Mucosa of descending colon (tissue), 3 donors: ENCODE results near the gene OR11G2. TPM values are rescaled to one million over a fixed set of nuclear protein-coding genes. Genes with fewer than 3 reads are reported as not detected.
"Not testable (repeated sequence)": the region's sequence is repeated elsewhere in the genome, so short reads cannot be mapped to it uniquely, and the experiment has no call there.

Experiments
- ATAC-seq: fragments of 200-7000 bp; cut with Tn5 transposase; one replicate; pipeline ENCODE4 v1.9.1; 2020; ENCODE audit warnings: mild to moderate bottlenecking, moderate library complexity
- DNase-seq, 3 donors: peaks; one replicate each; pipeline ENCODE4 v3.0.0-alpha.2; 2020
- H3K36me3 ChIP-seq: fragments of 200-600 bp; one replicate; pipeline ENCODE4 v1.8.0; 2021; ENCODE audit warnings: low read depth, mild to moderate bottlenecking
- H3K4me1 ChIP-seq: fragments of 200-600 bp; one replicate; pipeline ENCODE4 v1.8.0; 2021; ENCODE audit warnings: low read depth, mild to moderate bottlenecking
- H3K4me3 ChIP-seq: fragments of 200-600 bp; one replicate; pipeline ENCODE4 v1.8.0; 2021; ENCODE audit warnings: mild to moderate bottlenecking
- H3K9me3 ChIP-seq: fragments of 200-600 bp; one replicate; pipeline ENCODE4 v1.8.0; 2021; ENCODE audit warnings: mild to moderate bottlenecking
- intact Hi-C, 2 donors: fragments of 100-400 bp; cut with DNase I in 1 of 2; cut with micrococcal nuclease in 1 of 2; formaldehyde crosslinking; loops; one replicate each; pipeline versions ENCODE4 v1.11.0 to v1.11.1; 2022; cut with DNase I, micrococcal nuclease
- total RNA-seq, 3 donors: library from RNA; stranded (reverse); fragmentation: NEBNext Ultra II Directional in 2 of 3; extraction: Animal tissue kit (Norgen Biotek cat#: 25700) in 2 of 3; gene quantifications; one replicate each; pipeline versions ENCODE4 v1.2.1 to v1.2.4, GENCODE V29; 2021 to 2023
- TF ChIP-seq, protein P1 (sequence below): fragments of 200-600 bp; IDR thresholded peaks from one replicate; pipeline ENCODE4 v1.8.0; 2022; ENCODE audit warnings: antibody characterized with exemption, mild to moderate bottlenecking
- donor health status: DM: no; HTN: no; CAD: no; lungs with moderate emphysema.
- donor health status: DM: no; HTN: no; CAD: no.
- donor health status: DM: no; HTN: yes; CAD: no.

OR11G2 gene
- total RNA-seq, 3 donors from 2014 or later = not detected

DNA sequence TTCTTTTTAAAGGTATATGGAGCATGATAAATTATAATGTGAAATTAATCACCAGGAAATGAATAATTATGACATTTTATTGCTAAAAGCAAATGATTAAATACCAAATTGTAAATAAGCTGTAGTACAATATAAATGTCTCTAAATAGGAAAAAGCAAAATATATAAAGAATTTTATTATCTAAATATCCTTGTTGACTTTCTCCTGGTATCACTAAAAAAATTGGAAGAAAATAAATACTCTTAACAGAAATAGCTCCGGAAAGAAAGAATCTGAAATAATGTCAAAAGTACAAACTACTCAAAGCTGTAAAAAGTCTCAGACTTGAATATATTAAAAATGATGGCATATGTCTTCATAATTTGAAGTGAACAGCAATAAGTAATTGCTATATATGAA is 38.0 kb downstream of the OR11G2 start, which contains the start of gene OR11H7:
OR11H7 (plus strand) TSS at position 301 of the 400 bp plus-strand sequence.
- intact Hi-C loops = no loop called here
- H3K36me3 ChIP-seq = no peaks in the 10 kb centered on the region
- DNase-seq = no peak
- TF ChIP-seq, protein P1, sequence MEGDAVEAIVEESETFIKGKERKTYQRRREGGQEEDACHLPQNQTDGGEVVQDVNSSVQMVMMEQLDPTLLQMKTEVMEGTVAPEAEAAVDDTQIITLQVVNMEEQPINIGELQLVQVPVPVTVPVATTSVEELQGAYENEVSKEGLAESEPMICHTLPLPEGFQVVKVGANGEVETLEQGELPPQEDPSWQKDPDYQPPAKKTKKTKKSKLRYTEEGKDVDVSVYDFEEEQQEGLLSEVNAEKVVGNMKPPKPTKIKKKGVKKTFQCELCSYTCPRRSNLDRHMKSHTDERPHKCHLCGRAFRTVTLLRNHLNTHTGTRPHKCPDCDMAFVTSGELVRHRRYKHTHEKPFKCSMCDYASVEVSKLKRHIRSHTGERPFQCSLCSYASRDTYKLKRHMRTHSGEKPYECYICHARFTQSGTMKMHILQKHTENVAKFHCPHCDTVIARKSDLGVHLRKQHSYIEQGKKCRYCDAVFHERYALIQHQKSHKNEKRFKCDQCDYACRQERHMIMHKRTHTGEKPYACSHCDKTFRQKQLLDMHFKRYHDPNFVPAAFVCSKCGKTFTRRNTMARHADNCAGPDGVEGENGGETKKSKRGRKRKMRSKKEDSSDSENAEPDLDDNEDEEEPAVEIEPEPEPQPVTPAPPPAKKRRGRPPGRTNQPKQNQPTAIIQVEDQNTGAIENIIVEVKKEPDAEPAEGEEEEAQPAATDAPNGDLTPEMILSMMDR = no peak
- no peaks in the 10 kb centered on the region for H3K4me1 ChIP-seq
- peaks cover 12% of the 10 kb centered on the region for H3K9me3 ChIP-seq
- no peak for ATAC-seq
- H3K4me3 ChIP-seq = no peak within 1 kb of the TSS

DNA sequence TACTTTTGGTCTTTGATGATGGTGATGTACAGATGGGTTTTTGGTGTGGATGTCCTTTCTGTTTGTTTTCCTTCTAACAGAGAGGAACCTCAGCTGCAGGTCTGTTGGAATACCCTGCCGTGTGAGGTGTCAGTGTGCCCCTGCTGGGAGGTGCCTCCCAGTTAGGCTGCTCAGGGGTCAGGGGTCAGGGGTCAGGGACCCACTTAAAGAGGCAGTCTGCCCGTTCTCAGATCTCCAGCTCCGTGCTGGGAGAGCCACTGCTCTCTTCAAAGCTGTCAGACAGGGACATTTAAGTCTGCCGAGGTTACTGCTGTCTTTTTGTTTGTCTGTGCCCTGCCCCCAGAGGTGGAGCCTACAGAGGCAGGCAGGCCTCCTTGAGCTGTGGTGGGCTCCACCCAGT is 44.7 kb downstream of the OR11G2 start:
- DNase-seq, H3K4me1 ChIP-seq, H3K9me3 ChIP-seq, H3K36me3 ChIP-seq, ATAC-seq, H3K4me3 ChIP-seq, intact Hi-C loops: not testable (repeated sequence)

DNA sequence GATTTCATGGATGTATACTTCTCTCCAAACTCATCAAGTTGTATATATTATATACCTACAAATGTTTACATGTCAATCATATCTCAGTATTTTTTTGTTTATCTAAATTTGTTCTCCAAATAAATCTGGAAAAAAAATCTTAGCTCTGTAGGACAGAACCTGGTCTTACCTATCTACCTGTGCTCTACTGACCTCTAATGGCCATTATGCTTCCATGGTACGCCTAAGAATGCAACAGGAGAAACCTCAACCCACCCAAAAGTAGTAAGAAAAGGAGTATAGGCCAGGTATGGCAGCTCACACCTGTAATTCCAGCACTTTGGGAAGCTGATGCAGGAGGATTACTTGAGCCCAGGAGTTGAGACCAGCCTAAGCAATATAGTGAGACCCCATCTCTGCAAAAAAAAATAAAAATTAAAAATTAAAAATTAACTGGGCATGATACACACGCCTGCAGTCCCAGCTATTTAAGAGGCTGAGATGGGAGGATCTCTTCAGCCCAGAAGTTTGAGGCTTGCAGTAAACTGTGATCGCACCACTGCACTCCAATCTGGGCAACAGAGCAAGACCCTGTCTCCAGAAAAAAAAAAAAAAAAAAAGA is 57.0 kb downstream of the OR11G2 start:
- Histone ChIP-seq H3K9me3 (no peaks in the 10 kb centered on the region), H3K4me1 (no peaks in the 10 kb centered on the region), H3K4me3 (no peak overlapping the region), H3K36me3 (no peaks in the 10 kb centered on the region)
- intact Hi-C loops = no loop called here
- ATAC-seq (no peak), DNase-seq (no peak)
- TF ChIP-seq, protein P1 = no peak

Other genes with a start within 250 kb of the OR11G2 start
- gene OR4K15, start 215.3 kb upstream of the OR11G2 start, total RNA-seq = not detected
- gene OR4Q2, start 188.7 kb upstream of the OR11G2 start, total RNA-seq = not detected
- not detected for gene OR4K14, start 171.6 kb upstream of the OR11G2 start, total RNA-seq
- gene OR4K13, start 154.9 kb upstream of the OR11G2 start, total RNA-seq = not detected
- not detected for gene OR4L1, start 130.9 kb upstream of the OR11G2 start, total RNA-seq
- gene OR4K17, start 80.2 kb upstream of the OR11G2 start, total RNA-seq = not detected
- gene OR4N5, start 52.1 kb upstream of the OR11G2 start, total RNA-seq = not detected
- gene OR11H6, start 32.8 kb downstream of the OR11G2 start, total RNA-seq = not detected
- not detected for gene OR11H7, start 38.1 kb downstream of the OR11G2 start, total RNA-seq
- gene OR11H4, start 48.4 kb downstream of the OR11G2 start, total RNA-seq = not detected
- gene TTC5, start 115.1 kb downstream of the OR11G2 start, total RNA-seq = 10 to 100 TPM; 11.8 to 17.0 (median 13.2) TPM
- gene CCNB1IP1, start 142.4 kb downstream of the OR11G2 start, total RNA-seq = 10 to 100 TPM; 27.6 to 36.0 (median 28.0) TPM
- gene PARP2, start 152.7 kb downstream of the OR11G2 start, total RNA-seq = 10 to 100 TPM in 2 of 3 donors, 1 to 10 TPM in 1; 9.3 to 20.1 (median 14.8) TPM
- 100 to 1,000 TPM in 1 of 3 donors, 10 to 100 TPM in 2; 68.7 to 121 (median 85.8) TPM for gene TEP1, start 222.6 kb downstream of the OR11G2 start, total RNA-seq
- gene KLHL33, start 245.3 kb downstream of the OR11G2 start, total RNA-seq = under 1 TPM; 0.12 to 0.85 (median 0.27) TPM